GM21723 (cell line): Measurements from ENCODE around the gene PLD1.
A peak's percentile ranks its signal among the peaks of the same experiment; 100 is the strongest.
"Not testable (repeated sequence)": the region's sequence is repeated elsewhere in the genome, so short reads cannot be mapped to it uniquely, and the experiment has no call there.

Experiments
- ATAC-seq: cut with Tn5 transposase; IDR thresholded peaks from one replicate; pipeline ENCODE4 v1.9.1; 2021; ENCODE audit warnings: mild to moderate bottlenecking, moderate library complexity; ENCODE audit not compliant: unreplicated experiment

Gene PLD1

GRCh38 chr3:171815973-171816595, 5.8 kb upstream of the PLD1 start:
- ATAC-seq = no peak

GRCh38 chr3:171814662-171815061, 4.4 kb upstream of the PLD1 start:
- ATAC-seq = not testable (repeated sequence)

GRCh38 chr3:171813897-171814460, 3.7 kb upstream of the PLD1 start:
- no peak for ATAC-seq

- no peak for ATAC-seq
These were observed 3.1 kb upstream of the PLD1 start for GRCh38 chr3:171813278-171813896.

GRCh38 chr3:171812811-171813210, 2.5 kb upstream of the PLD1 start:
- no peak for ATAC-seq

- ATAC-seq = no peak
These were observed 1.6 kb upstream of the PLD1 start for GRCh38 chr3:171811913-171812335.

GRCh38 chr3:171811295-171811912, 1.1 kb upstream of the PLD1 start:
- no peak for ATAC-seq

- no peak for ATAC-seq
These were observed 479 bp upstream of the PLD1 start for GRCh38 chr3:171810629-171811294.

GRCh38 chr3:171809611-171809860, 747 bp downstream of the PLD1 start:
- peak; percentile 47 for ATAC-seq

- ATAC-seq = no peak
These were observed 2.5 kb downstream of the PLD1 start for GRCh38 chr3:171807806-171808205.

- ATAC-seq = no peak
These were observed 3.1 kb downstream of the PLD1 start for GRCh38 chr3:171807129-171807675.

GRCh38 chr3:171806200-171807128, 3.8 kb downstream of the PLD1 start:
- no peak for ATAC-seq

- ATAC-seq = no peak
These were observed 4.6 kb downstream of the PLD1 start for GRCh38 chr3:171805687-171806086.

- ATAC-seq = no peak
These were observed 5.5 kb downstream of the PLD1 start for GRCh38 chr3:171804618-171805389.

GRCh38 chr3:171803044-171803443, 7.2 kb downstream of the PLD1 start:
- ATAC-seq = no peak

- ATAC-seq = no peak
These were observed 7.7 kb downstream of the PLD1 start for GRCh38 chr3:171802590-171802956.

- ATAC-seq = no peak
These were observed 8.3 kb downstream of the PLD1 start for GRCh38 chr3:171801738-171802589.

- no peak for ATAC-seq
These were observed 10.8 kb downstream of the PLD1 start for GRCh38 chr3:171799501-171799900.

GRCh38 chr3:171797873-171798272, 12.4 kb downstream of the PLD1 start:
- ATAC-seq = no peak
